KMS-11 (cell line): ENCODE measurements around the gene AKIRIN1.
"Not testable (repeated sequence)": the region's sequence is repeated elsewhere in the genome, so short reads cannot be mapped to it uniquely, and the experiment has no call there.

ENCODE experiments used
- H2AFZ ChIP-seq: fragments of 200-600 bp; sonication (generic); 2 replicates; pipeline ENCODE4 v1.6.1; 2016; ENCODE audit warnings: antibody characterized with exemption, mixed run types, low read depth
- H3K27ac ChIP-seq: fragments of 200-600 bp; sonication (generic); 2 replicates; pipeline ENCODE4 v1.6.1; 2016; ENCODE audit warnings: mild to moderate bottlenecking, mixed run types
- H3K27me3 ChIP-seq: fragments of 200-600 bp; sonication (generic); 2 replicates; pipeline ENCODE4 v1.6.1; 2017; ENCODE audit warnings: mild to moderate bottlenecking, low read depth, mixed run types, moderate library complexity; ENCODE audit not compliant: insufficient read depth
- H3K36me3 ChIP-seq: fragments of 200-600 bp; sonication (generic); 2 replicates; pipeline ENCODE4 v1.6.1; 2017; ENCODE audit warnings: mild to moderate bottlenecking, mixed run types; ENCODE audit not compliant: insufficient read depth
- H3K4me1 ChIP-seq: fragments of 200-600 bp; sonication (generic); 2 replicates; pipeline ENCODE4 v1.6.1; 2016; ENCODE audit warnings: mild to moderate bottlenecking, low read depth, mixed run types; ENCODE audit not compliant: poor library complexity, severe bottlenecking
- H3K4me2 ChIP-seq: fragments of 200-600 bp; sonication (generic); 2 replicates; pipeline ENCODE4 v1.7.0; 2016; ENCODE audit warnings: mild to moderate bottlenecking, mixed run types
- H3K4me3 ChIP-seq: fragments of 200-600 bp; sonication (generic); IDR thresholded peaks from 2 replicates; pipeline ENCODE4 v1.6.1; 2017; ENCODE audit warnings: low read depth, low read length, mixed read lengths; ENCODE audit not compliant: insufficient read depth
- H3K79me2 ChIP-seq: fragments of 200-600 bp; sonication (generic); 2 replicates; pipeline ENCODE4 v1.6.1; 2016; ENCODE audit warnings: low read depth, mixed run types; ENCODE audit not compliant: insufficient read depth
- H3K9ac ChIP-seq: fragments of 200-600 bp; sonication (generic); 2 replicates; pipeline ENCODE4 v1.6.1; 2016; ENCODE audit warnings: mild to moderate bottlenecking, mixed run types
- H4K20me1 ChIP-seq: fragments of 200-600 bp; sonication (generic); 2 replicates; pipeline ENCODE4 v1.6.1; 2016; ENCODE audit warnings: mild to moderate bottlenecking, mixed run types; ENCODE audit not compliant: insufficient read depth
- TF ChIP-seq, protein P1 (sequence below): fragments of 200-600 bp; sonication (generic); conservative IDR thresholded peaks from 2 replicates; pipeline ENCODE4 v1.6.1; 2017; ENCODE audit warnings: low read depth, mild to moderate bottlenecking, antibody characterized with exemption, low read length, moderate library complexity, mixed read lengths

AKIRIN1 gene

DNA sequence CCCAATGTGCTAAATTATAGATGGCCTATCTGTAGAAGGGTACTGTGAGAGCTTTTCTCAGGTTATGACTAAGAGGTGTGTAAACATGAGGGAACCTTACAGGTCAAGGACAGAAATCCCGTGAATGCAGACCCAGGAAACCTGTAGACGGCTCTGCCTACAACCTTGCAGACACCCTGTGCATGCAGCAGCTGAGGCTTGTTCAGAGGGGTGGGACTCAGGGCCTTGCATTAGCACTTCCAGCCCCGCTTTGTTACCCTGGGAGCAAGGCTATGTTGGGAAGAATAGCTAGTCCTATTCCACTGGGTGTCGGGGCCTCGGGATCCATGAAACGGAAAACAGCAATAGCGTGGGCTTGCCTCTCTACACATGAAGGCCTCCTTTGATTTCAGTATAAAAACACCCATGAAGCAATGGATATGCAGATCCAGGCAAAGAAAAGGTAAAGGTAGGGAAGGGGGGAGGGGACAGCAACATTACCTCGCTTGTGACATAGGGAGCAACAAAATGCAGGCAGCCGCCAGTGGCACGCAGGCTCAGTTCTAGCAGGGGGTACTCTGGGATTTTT, 25.6 kb downstream of the AKIRIN1 start:
- H3K4me2 ChIP-seq, result no peak overlapping the region
- H3K4me3 ChIP-seq, result no peak overlapping the region
- H3K4me1 ChIP-seq, result no peaks in the 10 kb centered on the region

GRCh38 chr1:39017266-39017665, 26.2 kb downstream of the AKIRIN1 start:
- TF ChIP-seq, protein P1, sequence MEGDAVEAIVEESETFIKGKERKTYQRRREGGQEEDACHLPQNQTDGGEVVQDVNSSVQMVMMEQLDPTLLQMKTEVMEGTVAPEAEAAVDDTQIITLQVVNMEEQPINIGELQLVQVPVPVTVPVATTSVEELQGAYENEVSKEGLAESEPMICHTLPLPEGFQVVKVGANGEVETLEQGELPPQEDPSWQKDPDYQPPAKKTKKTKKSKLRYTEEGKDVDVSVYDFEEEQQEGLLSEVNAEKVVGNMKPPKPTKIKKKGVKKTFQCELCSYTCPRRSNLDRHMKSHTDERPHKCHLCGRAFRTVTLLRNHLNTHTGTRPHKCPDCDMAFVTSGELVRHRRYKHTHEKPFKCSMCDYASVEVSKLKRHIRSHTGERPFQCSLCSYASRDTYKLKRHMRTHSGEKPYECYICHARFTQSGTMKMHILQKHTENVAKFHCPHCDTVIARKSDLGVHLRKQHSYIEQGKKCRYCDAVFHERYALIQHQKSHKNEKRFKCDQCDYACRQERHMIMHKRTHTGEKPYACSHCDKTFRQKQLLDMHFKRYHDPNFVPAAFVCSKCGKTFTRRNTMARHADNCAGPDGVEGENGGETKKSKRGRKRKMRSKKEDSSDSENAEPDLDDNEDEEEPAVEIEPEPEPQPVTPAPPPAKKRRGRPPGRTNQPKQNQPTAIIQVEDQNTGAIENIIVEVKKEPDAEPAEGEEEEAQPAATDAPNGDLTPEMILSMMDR, result no peak
- no peak overlapping the region for H2AFZ ChIP-seq

More for the DNA sequence above, 25.6 kb downstream of the AKIRIN1 start:
- Histone ChIP-seq H4K20me1 (no peaks in the 10 kb centered on the region), H3K9ac (no peak overlapping the region), H3K79me2 (no peaks in the 10 kb centered on the region), H3K27ac (no peak overlapping the region), H3K27me3 (no peaks in the 10 kb centered on the region), H3K36me3 (no peaks in the 10 kb centered on the region), H2AFZ (no peak overlapping the region)
- TF ChIP-seq, protein P1, result no peak

DNA sequence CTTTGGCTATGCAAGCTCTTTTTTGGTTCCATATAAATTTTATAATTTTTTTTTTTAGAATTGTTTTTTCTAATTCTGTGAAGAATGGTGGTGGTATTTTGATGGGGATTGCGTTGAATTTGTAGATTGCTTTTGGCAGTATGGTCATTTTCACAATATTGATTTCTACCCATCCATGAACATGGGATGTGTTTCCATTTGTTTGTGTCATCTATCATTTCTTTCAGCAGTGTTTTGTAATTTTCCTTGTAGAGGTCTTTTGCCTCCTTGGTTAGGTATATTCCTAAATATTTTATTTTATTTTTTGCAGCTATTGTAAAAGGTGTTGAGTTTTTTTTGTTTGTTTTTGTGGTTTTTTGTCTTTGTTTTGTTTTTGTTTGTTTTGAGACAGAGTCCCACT, 29.4 kb downstream of the AKIRIN1 start:
- H3K36me3 ChIP-seq, H3K27me3 ChIP-seq, H3K27ac ChIP-seq, H3K79me2 ChIP-seq, H4K20me1 ChIP-seq, H2AFZ ChIP-seq, H3K9ac ChIP-seq, H3K4me3 ChIP-seq, H3K4me2 ChIP-seq, H3K4me1 ChIP-seq: not testable (repeated sequence)

More at GRCh38 chr1:39017266-39017665, 26.2 kb downstream of the AKIRIN1 start:
- H3K4me1 ChIP-seq, result no peaks in the 10 kb centered on the region
- H3K4me3 ChIP-seq, result no peak overlapping the region
- H4K20me1 ChIP-seq, result no peaks in the 10 kb centered on the region
- H3K79me2 ChIP-seq, result no peaks in the 10 kb centered on the region
- no peak overlapping the region for H3K4me2 ChIP-seq
- no peak overlapping the region for H3K27ac ChIP-seq
- no peak overlapping the region for H3K9ac ChIP-seq
- H3K27me3 ChIP-seq, result no peaks in the 10 kb centered on the region
- no peaks in the 10 kb centered on the region for H3K36me3 ChIP-seq

DNA sequence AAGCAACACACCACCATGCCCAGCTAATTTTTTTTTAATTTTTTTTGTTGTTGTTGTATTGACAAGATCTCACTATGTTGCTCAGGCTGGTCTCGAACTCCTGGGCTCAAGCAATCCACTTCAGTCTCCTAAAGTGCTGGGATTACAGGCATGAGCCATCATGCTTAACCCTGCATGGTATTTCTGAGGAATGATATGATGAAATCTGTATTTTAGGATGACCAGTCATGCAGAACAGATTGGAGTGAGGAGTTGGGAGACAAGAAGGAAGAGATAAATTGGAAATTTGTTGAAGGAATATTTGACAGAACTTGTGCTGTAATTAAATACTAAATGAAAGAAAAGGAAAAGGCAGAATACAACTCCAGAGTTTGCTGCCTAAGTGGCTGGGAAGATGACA, 30.4 kb downstream of the AKIRIN1 start:
- H3K36me3 ChIP-seq, result no peaks in the 10 kb centered on the region
- no peak overlapping the region for H3K4me3 ChIP-seq
- H3K4me1 ChIP-seq, result peaks cover 7% of the 10 kb centered on the region
- H3K4me2 ChIP-seq, result no peak overlapping the region
- no peak overlapping the region for H3K27ac ChIP-seq
- H3K9ac ChIP-seq, result no peak overlapping the region
- no peaks in the 10 kb centered on the region for H3K27me3 ChIP-seq
- H3K79me2 ChIP-seq, result peaks cover 1% of the 10 kb centered on the region; the same call in 1 of the 2 replicates
- H2AFZ ChIP-seq, result no peak overlapping the region
- no peaks in the 10 kb centered on the region for H4K20me1 ChIP-seq
- TF ChIP-seq, protein P1, result no peak

DNA sequence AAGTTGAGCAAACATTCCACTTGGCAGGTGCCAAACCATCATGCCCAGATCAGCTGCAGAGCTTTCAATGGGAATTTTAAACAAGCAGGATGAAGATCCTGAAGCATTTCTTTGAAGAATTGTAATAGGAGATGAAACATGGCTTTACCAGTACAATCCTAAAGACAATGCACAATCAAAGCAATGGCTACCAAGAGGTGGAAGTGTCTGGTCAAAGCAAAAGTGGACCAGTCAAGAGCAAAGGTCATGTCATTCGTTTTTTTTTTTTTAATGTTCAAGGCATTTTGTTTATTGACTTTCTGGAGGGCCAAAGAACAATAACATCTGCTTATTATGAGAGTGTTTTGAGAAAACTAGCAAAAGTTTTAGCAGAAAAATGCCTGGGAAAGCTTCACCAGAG, 32.1 kb downstream of the AKIRIN1 start:
- no peaks in the 10 kb centered on the region for H4K20me1 ChIP-seq
- H3K4me1 ChIP-seq, result peaks cover 7% of the 10 kb centered on the region
- no peaks in the 10 kb centered on the region for H3K27me3 ChIP-seq
- H3K36me3 ChIP-seq, result no peaks in the 10 kb centered on the region
- TF ChIP-seq, protein P1, result no peak
- H3K9ac ChIP-seq, result no peak overlapping the region
- no peak overlapping the region for H3K27ac ChIP-seq
- peaks cover 11% of the 10 kb centered on the region for H3K79me2 ChIP-seq
- no peak overlapping the region for H2AFZ ChIP-seq
- no peak overlapping the region for H3K4me3 ChIP-seq
- no peak overlapping the region for H3K4me2 ChIP-seq
